GM19099 (cell line): Measurements from ENCODE around the gene SFR1.
A peak's percentile ranks its signal among the peaks of the same experiment; 100 is the strongest.

Source experiments
- POLR2A ChIP-seq: IDR thresholded peaks from 3 replicates; pipeline ENCODE4 v1.6.1; 2011; ENCODE audit warnings: low read depth; ENCODE audit not compliant: insufficient read length; ENCODE audit errors: extremely low read depth

The SFR1 gene

GRCh38 chr10:104121485-104122224 lies at the start of gene SFR1:
Gene SFR1 (plus strand): TSS chr10:104122171. CDS start chr10:104122184, 13 bp downstream.
- TF ChIP-seq POLR2A: peak; percentile 90

- no peak for TF ChIP-seq POLR2A
Observed at GRCh38 chr10:104072786-104073185, 49.2 kb upstream of the SFR1 start.

GRCh38 chr10:104074505-104074904 lies 47.5 kb upstream of the SFR1 start:
- TF ChIP-seq POLR2A: no peak

GRCh38 chr10:104076743-104077160 lies 45.2 kb upstream of the SFR1 start:
- no peak for TF ChIP-seq POLR2A

- no peak for TF ChIP-seq POLR2A
Observed at GRCh38 chr10:104077247-104077646, 44.7 kb upstream of the SFR1 start.

GRCh38 chr10:104077663-104078151 lies 44.3 kb upstream of the SFR1 start:
- no peak for TF ChIP-seq POLR2A

GRCh38 chr10:104080762-104081161 lies 41.2 kb upstream of the SFR1 start:
- TF ChIP-seq POLR2A: no peak

GRCh38 chr10:104081998-104082397 lies 40.0 kb upstream of the SFR1 start:
- TF ChIP-seq POLR2A: no peak

- no peak for TF ChIP-seq POLR2A
Observed at GRCh38 chr10:104084482-104085142, 37.4 kb upstream of the SFR1 start.

- TF ChIP-seq POLR2A: no peak
Observed at GRCh38 chr10:104085801-104086400, 36.1 kb upstream of the SFR1 start, which contains the start of gene COL17A1. Gene COL17A1 (minus strand): TSS chr10:104085880. CDS start chr10:104080673, 5,207 bp downstream.

- no peak for TF ChIP-seq POLR2A
Observed at GRCh38 chr10:104088239-104088638, 33.7 kb upstream of the SFR1 start.

GRCh38 chr10:104089621-104090020 lies 32.4 kb upstream of the SFR1 start:
- no peak for TF ChIP-seq POLR2A

GRCh38 chr10:104090611-104091010 lies 31.4 kb upstream of the SFR1 start:
- TF ChIP-seq POLR2A: no peak

- TF ChIP-seq POLR2A: no peak
Observed at GRCh38 chr10:104092749-104093148, 29.2 kb upstream of the SFR1 start.

- TF ChIP-seq POLR2A: no peak
Observed at GRCh38 chr10:104096692-104097091, 25.3 kb upstream of the SFR1 start.
